Epithelial cell of proximal tubule (primary cell): ENCODE results near the gene UFC1. TPM values are rescaled to one million over a fixed set of nuclear protein-coding genes. Genes with fewer than 3 reads are reported as not detected.
A peak's percentile ranks its signal among the peaks of the same experiment; 100 is the strongest.

Source experiments
- DNase-seq: peaks from one replicate; pipeline ENCODE4 v3.0.0-alpha.2; 2011; ENCODE audit warnings: low read depth
- H3K4me3 ChIP-seq: 2 replicates; pipeline ENCODE4 v1.5.1; 2011; ENCODE audit warnings: low read depth, mild to moderate bottlenecking, low read length
- total RNA-seq: library from RNA; depleted of rRNA; stranded (reverse); fragments of >200 nt; gene quantifications from 2 replicates; pipeline ENCODE4 v1.2.3, GENCODE V29; 2015
- TF ChIP-seq, protein P1 (sequence below): conservative IDR thresholded peaks from 2 replicates; pipeline ENCODE4 v1.5.1; 2012; ENCODE audit warnings: low read depth, mild to moderate bottlenecking, low read length

Gene UFC1
- total RNA-seq, 1 donor from 2014 or later = 117 TPM

GRCh38 chr1:161176468-161177111 is 22.8 kb downstream of the UFC1 start:
- TF ChIP-seq, protein P1, sequence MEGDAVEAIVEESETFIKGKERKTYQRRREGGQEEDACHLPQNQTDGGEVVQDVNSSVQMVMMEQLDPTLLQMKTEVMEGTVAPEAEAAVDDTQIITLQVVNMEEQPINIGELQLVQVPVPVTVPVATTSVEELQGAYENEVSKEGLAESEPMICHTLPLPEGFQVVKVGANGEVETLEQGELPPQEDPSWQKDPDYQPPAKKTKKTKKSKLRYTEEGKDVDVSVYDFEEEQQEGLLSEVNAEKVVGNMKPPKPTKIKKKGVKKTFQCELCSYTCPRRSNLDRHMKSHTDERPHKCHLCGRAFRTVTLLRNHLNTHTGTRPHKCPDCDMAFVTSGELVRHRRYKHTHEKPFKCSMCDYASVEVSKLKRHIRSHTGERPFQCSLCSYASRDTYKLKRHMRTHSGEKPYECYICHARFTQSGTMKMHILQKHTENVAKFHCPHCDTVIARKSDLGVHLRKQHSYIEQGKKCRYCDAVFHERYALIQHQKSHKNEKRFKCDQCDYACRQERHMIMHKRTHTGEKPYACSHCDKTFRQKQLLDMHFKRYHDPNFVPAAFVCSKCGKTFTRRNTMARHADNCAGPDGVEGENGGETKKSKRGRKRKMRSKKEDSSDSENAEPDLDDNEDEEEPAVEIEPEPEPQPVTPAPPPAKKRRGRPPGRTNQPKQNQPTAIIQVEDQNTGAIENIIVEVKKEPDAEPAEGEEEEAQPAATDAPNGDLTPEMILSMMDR = no peak
- no peak for DNase-seq
- H3K4me3 ChIP-seq = peak overlapping the region; percentile 73

GRCh38 chr1:161177112-161177935 is 23.5 kb downstream of the UFC1 start, which contains the start of gene B4GALT3:
TSS of gene B4GALT3 (minus strand) at chr1:161177507. CDS start at chr1:161176060, 1,447 bp downstream.
- peak within 1 kb of the TSS; percentile 73 for H3K4me3 ChIP-seq
- DNase-seq = no peak
- TF ChIP-seq, protein P1 = peak; percentile 17

- H3K4me3 ChIP-seq = peak overlapping the region; percentile 73
- TF ChIP-seq, protein P1 = no peak
- no peak for DNase-seq
Measured at GRCh38 chr1:161177936-161178244, 24.1 kb downstream of the UFC1 start.

DNA sequence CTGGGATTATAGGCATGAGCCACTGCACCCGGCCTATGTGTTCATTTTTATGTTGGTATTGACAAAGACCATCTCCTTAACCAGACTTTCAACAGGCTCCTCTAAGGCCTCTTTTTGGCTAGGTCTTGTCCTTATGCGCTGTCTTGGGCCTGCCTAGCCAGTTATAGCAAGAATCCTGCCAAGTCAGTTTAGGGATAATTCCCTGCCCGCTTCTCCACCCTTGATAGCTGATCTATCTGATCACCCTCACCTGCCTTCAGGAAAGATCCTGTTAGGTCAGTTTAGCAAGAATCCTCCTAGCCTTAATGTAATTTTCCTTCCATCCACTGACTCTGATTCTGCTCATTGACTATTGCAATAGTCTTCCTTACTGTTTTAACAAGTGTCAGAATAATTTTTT is 25.9 kb downstream of the UFC1 start:
- H3K4me3 ChIP-seq = no peak overlapping the region

GRCh38 chr1:161180639-161181038 is 26.9 kb downstream of the UFC1 start:
- TF ChIP-seq, protein P1 = peak; percentile 45
- DNase-seq = no peak
- H3K4me3 ChIP-seq = no peak overlapping the region

More for the DNA sequence above, 25.9 kb downstream of the UFC1 start:
- DNase-seq = no peak
- TF ChIP-seq, protein P1 = no peak

- no peak overlapping the region for H3K4me3 ChIP-seq
- DNase-seq = no peak
- TF ChIP-seq, protein P1 = no peak
Measured at GRCh38 chr1:161182214-161182613, 28.4 kb downstream of the UFC1 start.

- H3K4me3 ChIP-seq = no peak overlapping the region
- no peak for DNase-seq
- TF ChIP-seq, protein P1 = no peak
Measured at GRCh38 chr1:161185282-161185682, 31.5 kb downstream of the UFC1 start.
